ENCODE measurements around the gene POU5F2. TPM values are rescaled to one million over a fixed set of nuclear protein-coding genes. Genes with fewer than 3 reads are reported as not detected.

The POU5F2 gene
- total and polyA plus RNA-seq, 2 donors (not counting 1 experiment from before 2014, with no cell fraction given): 0.12 to 4.6 TPM

GRCh38 chr5:93721071-93721470, 20.3 kb downstream of the POU5F2 start:
- no peak overlapping the region for H3K4me2 ChIP-seq (replicated peaks; ENCODE audit: low read depth, low read length, poor library complexity, severe bottlenecking)
- no peak overlapping the region for H3K9ac ChIP-seq (ENCODE audit: low read length)
- H3K36me3 ChIP-seq (replicated peaks in 1 of 2; ENCODE audit: control extremely low read depth in 1 of 2, control insufficient read depth in 1 of 2, extremely low read depth in 1 of 2, insufficient read depth in 2 of 2, low read length in 1 of 2): no peaks in the 10 kb centered on the region
- no peak overlapping the region for H2AFZ ChIP-seq (ENCODE audit: insufficient read depth, low read depth, low read length, poor library complexity, severe bottlenecking)
- ChIA-PET CTCF (no interaction called here), POLR2A (no interaction called here)
- Mint-ChIP-seq H3K27ac (no peak overlapping the region), H3K4me1 (no peaks in the 10 kb centered on the region), H3K4me3 (no peak overlapping the region), H3K27me3 (no peaks in the 10 kb centered on the region), H3K9me3 (ENCODE audit: insufficient read depth) (no peaks in the 10 kb centered on the region)
- TF ChIP-seq CTCF (IDR thresholded peaks at IDR 0.05) (no peak), EZH2 (IDR thresholded peaks at IDR 0.05; ENCODE audit: borderline replicate concordance, insufficient read depth, low read depth, low read length, poor library complexity, severe bottlenecking) (no peak)
- H3K27me3 ChIP-seq (replicated peaks in 1 of 4; ENCODE audit: control extremely low read depth in 1 of 4, control insufficient read depth in 3 of 4, insufficient read depth in 4 of 4, low read length in 3 of 4): no peaks in the 10 kb centered on the region
- H4K20me1 ChIP-seq (ENCODE audit: control insufficient read depth, insufficient read depth, low read length, poor library complexity, severe bottlenecking): no peaks in the 10 kb centered on the region
- H3K9me3 ChIP-seq (ENCODE audit: control extremely low read depth in 1 of 3, control insufficient read depth in 2 of 3, insufficient read depth in 1 of 3, low read length in 2 of 3): no peaks in the 10 kb centered on the region
- WGBS (ENCODE audit: insufficient coverage): 62% methylated on average over 3 of the region's 3 CpGs
- DNase-seq: no peak
- no peak overlapping the region for H3K27ac ChIP-seq (ENCODE audit: low read length in 2 of 2)
- no peaks in the 10 kb centered on the region for H3K4me1 ChIP-seq (ENCODE audit: control insufficient read depth in 2 of 2, insufficient read depth in 2 of 2, low read length in 2 of 2)
- no peak for ATAC-seq (ENCODE audit: low read depth)
- H3K79me2 ChIP-seq (ENCODE audit: control insufficient read depth, insufficient read depth, low read length): no peaks in the 10 kb centered on the region
- intact Hi-C loops (cut with micrococcal nuclease): no loop called here
- no peak overlapping the region for H3K4me3 ChIP-seq (ENCODE audit: control extremely low read depth in 1 of 5, extremely low read depth in 1 of 5, insufficient read depth in 1 of 5, low read depth in 2 of 5, low read length in 4 of 5)

- no peaks in the 10 kb centered on the region for H3K4me1 ChIP-seq (ENCODE audit: control insufficient read depth in 2 of 2, insufficient read depth in 2 of 2, low read length in 2 of 2)
- H3K4me3 ChIP-seq (ENCODE audit: control extremely low read depth in 1 of 5, extremely low read depth in 1 of 5, insufficient read depth in 1 of 5, low read depth in 2 of 5, low read length in 4 of 5): no peak overlapping the region
- no peak overlapping the region for H3K27ac Mint-ChIP-seq
- H3K4me1 Mint-ChIP-seq: no peaks in the 10 kb centered on the region
- H3K27me3 Mint-ChIP-seq: no peaks in the 10 kb centered on the region
- ATAC-seq (ENCODE audit: low read depth) (no peak), DNase-seq (no peak)
- H3K9me3 ChIP-seq (ENCODE audit: control extremely low read depth in 1 of 3, control insufficient read depth in 2 of 3, insufficient read depth in 1 of 3, low read length in 2 of 3): peaks cover 0 to 3% (median 0%) of the 10 kb centered on the region in 3 donors
- H3K4me3 Mint-ChIP-seq: no peak overlapping the region
- 48% methylated on average over 2 of the region's 4 CpGs for WGBS (ENCODE audit: insufficient coverage)
- no peak overlapping the region for H3K4me2 ChIP-seq (replicated peaks; ENCODE audit: low read depth, low read length, poor library complexity, severe bottlenecking)
- CTCF ChIA-PET: no interaction called here
- H4K20me1 ChIP-seq (ENCODE audit: control insufficient read depth, insufficient read depth, low read length, poor library complexity, severe bottlenecking): no peaks in the 10 kb centered on the region
- H3K79me2 ChIP-seq (ENCODE audit: control insufficient read depth, insufficient read depth, low read length): no peaks in the 10 kb centered on the region
- peaks cover 3% of the 10 kb centered on the region for H3K9me3 Mint-ChIP-seq (ENCODE audit: insufficient read depth)
- no peaks in the 10 kb centered on the region for H3K36me3 ChIP-seq (replicated peaks in 1 of 2; ENCODE audit: control extremely low read depth in 1 of 2, control insufficient read depth in 1 of 2, extremely low read depth in 1 of 2, insufficient read depth in 2 of 2, low read length in 1 of 2)
- H3K27ac ChIP-seq (ENCODE audit: low read length in 2 of 2): no peak overlapping the region
- no peak overlapping the region for H2AFZ ChIP-seq (ENCODE audit: insufficient read depth, low read depth, low read length, poor library complexity, severe bottlenecking)
- POLR2A ChIA-PET: no interaction called here
- H3K27me3 ChIP-seq (replicated peaks in 1 of 4; ENCODE audit: control extremely low read depth in 1 of 4, control insufficient read depth in 3 of 4, insufficient read depth in 4 of 4, low read length in 3 of 4): no peaks in the 10 kb centered on the region
- H3K9ac ChIP-seq (ENCODE audit: low read length): no peak overlapping the region
- intact Hi-C loops (cut with micrococcal nuclease): no loop called here
- TF ChIP-seq CTCF (IDR thresholded peaks at IDR 0.05): no peak
- TF ChIP-seq EZH2 (IDR thresholded peaks at IDR 0.05; ENCODE audit: borderline replicate concordance, insufficient read depth, low read depth, low read length, poor library complexity, severe bottlenecking): no peak
Measured at GRCh38 chr5:93717162-93717561, 24.2 kb downstream of the POU5F2 start.

Measured in B cell (primary cell).